Amniotic epithelial cell (primary cell): ENCODE data around the gene PGM2L1.

Experiments used
- DNase-seq: peaks from one replicate; pipeline ENCODE4 v3.0.0-alpha.2; 2010; ENCODE audit warnings: low read depth

Gene PGM2L1

GRCh38 chr11:74299015-74299414, 99.2 kb downstream of the PGM2L1 start:
- DNase-seq: no peak

GRCh38 chr11:74297484-74297883, 100.7 kb downstream of the PGM2L1 start:
- no peak for DNase-seq

GRCh38 chr11:74288911-74289310, 109.3 kb downstream of the PGM2L1 start:
- DNase-seq: peak; percentile 94

- peak; percentile 97 for DNase-seq
Observed at GRCh38 chr11:74288161-74288560, 110.1 kb downstream of the PGM2L1 start.

- no peak for DNase-seq
Observed at GRCh38 chr11:74284466-74284865, 113.8 kb downstream of the PGM2L1 start.

- DNase-seq: no peak
Observed at GRCh38 chr11:74283580-74284180, 114.6 kb downstream of the PGM2L1 start.

GRCh38 chr11:74282914-74283371, 115.3 kb downstream of the PGM2L1 start:
- no peak for DNase-seq

GRCh38 chr11:74282421-74282820, 115.8 kb downstream of the PGM2L1 start:
- no peak for DNase-seq

- no peak for DNase-seq
Observed at GRCh38 chr11:74280494-74280893, 117.7 kb downstream of the PGM2L1 start.
